SH-SY5Y (cell line): ENCODE measurements around the gene KCNAB2.

Experiments used
- GATA2 ChIP-seq: IDR thresholded peaks from 2 replicates; pipeline ENCODE4 v1.6.1; 2011; ENCODE audit warnings: mild to moderate bottlenecking, low read depth, low read length
- GATA3 ChIP-seq: IDR thresholded peaks from 2 replicates; pipeline ENCODE4 v1.6.1; 2011; ENCODE audit warnings: low read depth, mild to moderate bottlenecking, low read length, moderate library complexity

DNA sequence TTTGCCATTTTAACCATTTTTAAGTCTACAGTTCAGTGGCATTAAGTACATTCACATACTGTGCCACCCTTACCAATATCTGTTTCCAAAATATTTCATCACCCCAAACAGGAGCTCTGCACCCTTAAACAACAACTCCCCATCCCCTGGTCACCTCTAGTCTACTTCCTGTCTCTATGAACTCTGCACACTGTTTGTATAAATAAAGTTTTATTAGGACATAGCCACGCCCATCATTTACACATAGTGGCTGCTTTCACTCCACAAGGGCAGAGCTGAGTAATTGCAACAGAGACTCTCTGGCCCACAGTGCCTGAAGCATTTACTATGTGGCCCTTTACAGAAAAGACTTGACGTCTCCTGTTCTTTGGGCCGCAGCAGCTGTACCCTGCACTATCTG is 30.1 kb downstream of the KCNAB2 start:
- TF ChIP-seq GATA2: no peak
- TF ChIP-seq GATA3: no peak
